GM20431 (cell line): ENCODE results near the gene PRAMEF11.
"Not testable (repeated sequence)": the region's sequence is repeated elsewhere in the genome, so short reads cannot be mapped to it uniquely, and the experiment has no call there.

Experiments
- in situ Hi-C: fragments of 300-500 bp; cut with MseI, MboI; formaldehyde crosslinking; loops from one replicate; pipeline ENCODE4 v1.15.0; 2020; ENCODE audit warnings: low sequenced_read_pairs; ENCODE audit not compliant: unreplicated experiment

PRAMEF11 gene

GRCh38 chr1:12831310-12831709, at the start of gene PRAMEF11:
Gene PRAMEF11 (minus strand): TSS chr1:12831410. CDS start chr1:12828789, 2,621 bp downstream.
- in situ Hi-C loops: not testable (repeated sequence)

DNA sequence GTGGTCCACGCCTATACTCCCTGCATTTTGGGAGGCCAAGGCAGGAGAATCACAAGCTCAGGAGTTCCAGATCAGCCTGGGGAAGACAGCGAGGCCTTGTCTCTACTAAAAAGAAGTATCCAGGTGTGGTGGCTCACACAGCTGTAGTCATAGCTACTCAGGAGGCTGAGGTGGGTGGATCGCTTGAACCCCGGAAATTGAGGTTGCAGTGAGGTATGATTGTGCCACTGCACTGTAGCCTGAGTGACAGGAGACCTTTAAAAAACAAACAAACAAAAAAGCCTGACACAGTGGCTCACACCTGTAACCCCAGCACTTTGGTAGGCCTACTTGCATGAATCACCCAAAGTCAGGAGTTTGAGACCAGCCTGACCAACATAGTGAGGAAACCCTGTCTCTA, 47.2 kb upstream of the PRAMEF11 start:
- in situ Hi-C loops: not testable (repeated sequence)

DNA sequence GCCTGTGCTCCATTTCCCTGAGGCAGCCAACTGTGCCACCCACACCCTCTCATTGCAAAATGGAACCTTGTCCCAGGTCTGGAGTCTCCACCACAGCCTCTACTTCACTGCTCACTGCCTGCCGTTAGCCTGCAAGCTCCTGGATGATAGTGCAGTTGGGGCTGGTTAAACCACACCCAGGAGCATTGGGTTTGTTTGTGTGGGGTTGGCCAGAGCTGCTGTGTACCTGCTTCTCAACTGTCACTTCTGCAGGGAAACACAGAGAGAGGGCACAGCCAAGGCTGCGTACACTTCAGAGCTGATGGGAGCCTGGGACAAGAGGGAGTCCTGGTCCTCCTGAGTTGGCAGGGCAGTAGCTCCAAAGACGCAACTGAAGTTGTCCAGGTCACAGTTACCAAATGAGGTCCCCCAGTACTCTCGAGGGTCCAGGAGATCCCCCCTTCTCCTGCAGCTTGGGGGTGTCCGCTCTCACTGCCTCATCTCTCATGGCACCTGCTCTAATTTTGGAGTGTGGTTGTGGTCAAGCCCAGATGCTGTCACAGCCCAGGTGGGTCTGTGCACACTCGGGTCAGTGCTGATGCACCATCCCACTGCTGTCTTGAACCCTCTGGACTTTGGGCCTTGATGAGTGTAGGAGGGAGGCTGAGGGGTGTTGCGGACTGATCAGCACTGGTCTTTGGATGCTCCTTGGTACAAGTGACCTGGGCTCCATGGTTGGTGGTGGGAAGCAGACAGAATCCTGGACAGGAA, 32.1 kb upstream of the PRAMEF11 start:
- in situ Hi-C loops: not testable (repeated sequence)

DNA sequence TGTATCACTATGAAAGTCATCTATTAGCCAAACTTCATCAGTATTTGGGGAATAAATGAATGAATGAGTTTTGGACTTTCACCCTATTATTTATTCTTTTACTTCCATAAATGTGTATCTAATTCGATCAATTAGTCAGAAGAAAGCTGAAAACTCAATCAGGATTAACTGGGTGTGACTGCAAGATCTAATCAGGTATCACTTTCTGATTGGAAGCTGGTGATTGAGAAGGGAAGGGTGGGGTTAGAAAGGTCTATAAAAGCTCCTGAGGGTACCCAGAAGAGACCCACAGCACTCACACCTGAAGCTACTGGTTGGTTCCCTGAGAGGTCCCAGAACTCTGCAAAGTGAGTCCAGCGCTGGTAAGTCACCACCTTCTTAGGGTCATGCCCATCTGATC, 25.6 kb upstream of the PRAMEF11 start, which contains the start of gene PRAMEF2:
TSS of gene PRAMEF2 (plus strand) at position 301 of the 400 bp plus-strand sequence. CDS start 1,924 bp downstream, outside the sequence.
- in situ Hi-C loops: not testable (repeated sequence)

DNA sequence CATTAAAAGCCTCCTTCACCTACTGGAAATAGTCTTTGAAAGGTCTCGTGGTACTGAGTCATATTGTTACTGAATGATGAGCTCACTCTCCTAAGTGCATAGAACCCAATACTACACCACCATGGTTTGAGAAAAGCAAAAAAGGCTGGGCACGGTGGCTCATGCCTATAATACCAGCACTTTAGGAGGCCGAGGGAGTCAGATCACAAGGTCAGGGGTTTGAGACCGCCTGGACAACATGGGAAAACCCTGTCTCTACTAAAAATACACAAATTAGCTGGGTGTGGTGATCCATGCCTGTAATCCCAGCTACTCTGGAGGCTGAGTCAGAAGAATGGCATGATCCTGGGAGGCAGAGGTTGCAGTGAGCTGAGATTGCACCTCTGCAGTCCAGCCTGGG, 20.6 kb upstream of the PRAMEF11 start:
- in situ Hi-C loops: no loop called here

GRCh38 chr1:12848620-12849019, 17.4 kb upstream of the PRAMEF11 start, which contains the start of gene HNRNPCL1:
Gene HNRNPCL1 (minus strand): TSS chr1:12848720. CDS start chr1:12848289, 431 bp downstream.
- in situ Hi-C loops: not testable (repeated sequence)

GRCh38 chr1:12833251-12833650, 2.0 kb upstream of the PRAMEF11 start:
- in situ Hi-C loops: not testable (repeated sequence)

DNA sequence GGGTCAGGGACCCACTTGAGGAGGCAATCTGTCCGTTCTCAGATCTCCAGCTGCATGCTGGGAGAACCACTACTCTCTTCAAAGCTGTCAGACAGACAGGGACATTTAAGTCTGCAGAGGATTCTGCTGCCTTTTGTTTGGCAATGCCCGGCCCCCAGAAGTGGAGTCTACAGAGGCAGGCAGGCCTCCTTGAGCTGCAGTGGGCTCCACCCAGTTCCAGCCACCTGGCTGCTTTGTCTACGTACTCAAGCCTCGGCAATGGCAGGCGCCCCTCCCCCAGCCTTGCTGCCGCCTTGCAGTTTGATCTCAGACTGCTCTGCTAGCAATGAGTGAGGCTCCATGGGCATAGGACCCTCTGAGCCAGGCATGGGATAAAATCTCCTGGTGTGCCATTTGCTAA, 12.1 kb downstream of the PRAMEF11 start:
- in situ Hi-C loops: not testable (repeated sequence)

- in situ Hi-C loops: no loop called here
Observed at GRCh38 chr1:12811409-12811784, 19.8 kb downstream of the PRAMEF11 start.

DNA sequence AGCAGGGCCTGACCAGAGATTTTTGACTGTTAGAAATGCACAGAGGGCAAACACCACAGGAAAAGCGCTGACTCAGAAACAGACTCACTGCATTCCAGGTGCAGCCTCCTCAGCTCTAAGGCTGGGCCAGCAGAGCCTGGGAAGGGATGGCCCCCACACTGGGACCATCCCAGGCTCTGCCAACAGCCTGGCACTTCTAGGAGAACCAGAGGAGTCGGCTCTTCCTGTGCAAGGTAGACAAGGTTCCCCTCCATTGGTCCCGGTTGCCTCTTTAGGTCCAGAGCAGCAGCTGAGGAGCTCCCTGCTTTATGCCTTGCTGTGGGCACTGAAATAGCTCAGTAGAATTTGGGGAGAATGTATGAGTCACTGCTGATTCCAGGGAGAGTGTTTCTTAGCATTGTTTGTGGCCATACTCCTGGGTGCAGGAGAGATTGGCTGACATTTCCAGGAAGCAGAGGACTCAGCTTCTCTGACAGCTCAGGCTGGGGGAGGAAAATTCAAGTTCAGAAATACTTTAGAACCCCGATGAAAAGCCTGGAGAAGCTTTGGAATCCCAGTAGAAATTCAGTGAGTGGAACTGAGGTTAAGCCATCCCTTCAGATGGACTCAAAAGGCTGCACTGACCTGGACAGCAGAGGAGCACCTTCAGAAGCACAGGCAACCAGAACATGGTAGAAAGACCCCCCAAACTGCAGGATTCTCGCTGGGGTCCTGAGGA, 20.4 kb downstream of the PRAMEF11 start:
- in situ Hi-C loops: no loop called here

- in situ Hi-C loops: no loop called here
Observed at GRCh38 chr1:12809933-12810332, 21.3 kb downstream of the PRAMEF11 start.

DNA sequence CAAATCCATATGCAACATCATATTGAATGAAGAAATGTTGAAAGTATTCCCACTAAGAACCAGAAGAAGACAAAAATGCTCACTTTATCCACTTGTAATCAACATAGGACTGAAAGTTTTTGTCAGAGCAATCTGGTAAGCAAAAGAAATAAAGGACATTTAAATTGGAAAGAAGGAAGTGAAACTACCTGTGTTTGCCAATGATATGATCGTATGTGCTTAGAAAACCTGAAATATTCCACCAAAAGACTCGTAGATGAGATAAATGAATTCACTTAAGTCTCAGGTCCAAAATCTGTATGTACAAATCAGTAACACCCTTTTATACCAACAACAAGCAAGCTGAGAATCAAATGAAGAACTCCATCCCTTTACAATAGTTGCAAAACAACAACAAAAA, 31.5 kb downstream of the PRAMEF11 start:
- in situ Hi-C loops: no loop called here

DNA sequence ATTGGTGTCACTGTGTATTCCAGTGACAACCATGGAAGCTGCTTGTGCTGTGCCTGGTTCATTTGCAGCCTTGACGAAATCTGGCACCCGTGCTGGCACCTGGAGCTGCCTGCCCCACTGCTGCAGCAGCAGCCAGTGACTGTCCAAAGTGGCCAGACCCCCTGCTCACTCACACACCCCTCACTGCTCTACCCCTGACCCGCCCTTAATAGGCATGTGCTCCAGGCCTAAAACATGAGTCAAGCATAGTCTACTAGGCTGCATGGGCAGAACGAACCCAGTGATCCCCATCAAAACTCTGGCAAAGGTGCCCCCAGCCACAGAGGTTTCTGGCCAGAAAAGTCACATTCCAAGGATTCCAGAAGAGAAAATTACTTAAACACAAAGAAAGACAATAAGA, 32.3 kb downstream of the PRAMEF11 start:
- in situ Hi-C loops: no loop called here

DNA sequence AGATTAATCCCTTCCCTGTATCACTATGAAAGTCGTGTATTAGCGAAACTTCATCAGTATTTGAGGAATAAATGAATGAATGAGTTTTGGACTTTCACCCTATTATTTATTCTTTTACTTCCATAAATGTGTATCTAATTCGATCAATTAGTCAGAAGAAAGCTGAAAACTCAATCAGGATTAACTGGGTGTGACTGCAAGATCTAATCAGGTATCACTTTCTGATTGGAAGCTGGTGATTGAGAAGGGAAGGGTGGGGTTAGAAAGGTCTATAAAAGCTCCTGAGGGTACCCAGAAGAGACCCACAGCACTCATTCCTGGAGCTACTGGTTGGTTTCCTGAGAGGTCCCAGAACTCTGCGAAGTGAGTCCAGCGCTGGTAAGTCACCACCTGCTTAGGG, 40.1 kb downstream of the PRAMEF11 start, which contains the start of gene PRAMEF1:
TSS of gene PRAMEF1 (plus strand) at position 301 of the 400 bp plus-strand sequence. CDS start 1,831 bp downstream, outside the sequence.
- in situ Hi-C loops: not testable (repeated sequence)

- in situ Hi-C loops: not testable (repeated sequence)
Observed at GRCh38 chr1:12784729-12785128, 46.5 kb downstream of the PRAMEF11 start.

GRCh38 chr1:12783783-12784182, 47.4 kb downstream of the PRAMEF11 start:
- in situ Hi-C loops: not testable (repeated sequence)

DNA sequence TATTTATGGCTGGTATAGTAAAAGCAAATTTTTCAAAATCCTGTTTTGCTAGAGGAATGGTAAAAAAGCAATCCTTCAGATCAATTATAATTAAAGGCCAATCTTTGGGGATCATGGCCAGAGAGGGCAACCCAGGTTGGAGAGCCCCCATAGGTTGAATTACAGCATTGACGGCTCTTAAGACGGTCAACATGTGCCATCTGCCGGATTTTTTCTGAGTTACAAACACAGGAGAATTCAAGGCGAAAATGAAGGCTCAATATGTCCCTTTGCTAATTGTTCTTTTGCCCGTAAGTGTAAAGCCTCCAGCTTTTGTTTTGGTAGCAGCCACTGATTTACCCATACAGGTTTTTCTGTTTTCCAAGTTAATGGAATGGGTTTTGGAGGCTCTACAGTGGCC, 49.7 kb downstream of the PRAMEF11 start:
- in situ Hi-C loops: not testable (repeated sequence)

DNA sequence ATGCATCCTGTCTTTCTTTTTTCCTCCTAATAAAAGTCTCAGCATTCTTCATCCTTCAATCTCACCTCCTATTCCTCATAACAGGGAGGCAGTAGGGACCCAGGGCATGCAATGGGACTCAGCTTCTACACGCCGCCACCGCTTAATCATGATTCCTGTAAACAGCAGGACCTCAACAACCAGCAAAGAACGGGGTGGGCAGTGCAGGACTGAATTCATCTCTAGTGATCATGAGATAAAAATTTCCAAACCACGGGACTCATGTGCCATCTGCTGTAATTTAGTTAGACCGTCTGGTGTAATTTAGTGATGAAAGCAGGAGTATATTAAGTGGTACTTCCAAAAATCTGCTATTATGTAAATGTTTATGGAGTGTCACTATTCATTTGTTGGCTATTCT, 52.3 kb downstream of the PRAMEF11 start:
- in situ Hi-C loops: no loop called here

- in situ Hi-C loops: no loop called here
Observed at GRCh38 chr1:12778061-12778460, 53.1 kb downstream of the PRAMEF11 start.

- in situ Hi-C loops: no loop called here
Observed at GRCh38 chr1:12776801-12777557, 54.2 kb downstream of the PRAMEF11 start.
